HG02840 (cell line): ENCODE measurements around the gene PLA2G4E.

Experiments
- ATAC-seq: cut with Tn5 transposase; IDR thresholded peaks from one replicate; pipeline ENCODE4 v1.9.1; 2021; ENCODE audit warnings: mild to moderate bottlenecking, moderate library complexity, moderate number of reproducible peaks; ENCODE audit not compliant: unreplicated experiment, low FRiP score

Gene PLA2G4E

GRCh38 chr15:42031198-42031915 is 10.5 kb upstream of the PLA2G4E start:
- no peak for ATAC-seq

GRCh38 chr15:42027521-42027920 is 6.7 kb upstream of the PLA2G4E start:
- ATAC-seq = no peak

- no peak for ATAC-seq
Measured at GRCh38 chr15:42024303-42024702, 3.5 kb upstream of the PLA2G4E start.

- no peak for ATAC-seq
Measured at GRCh38 chr15:42021593-42021992, 751 bp upstream of the PLA2G4E start.

- no peak for ATAC-seq
Measured at GRCh38 chr15:42018306-42019224, 2.3 kb downstream of the PLA2G4E start.

GRCh38 chr15:42016971-42017370 is 3.9 kb downstream of the PLA2G4E start:
- ATAC-seq = no peak

- ATAC-seq = no peak
Measured at GRCh38 chr15:42014406-42014805, 6.4 kb downstream of the PLA2G4E start.

- no peak for ATAC-seq
Measured at GRCh38 chr15:42012928-42013482, 7.8 kb downstream of the PLA2G4E start.

GRCh38 chr15:42012241-42012640 is 8.6 kb downstream of the PLA2G4E start:
- ATAC-seq = no peak

- no peak for ATAC-seq
Measured at GRCh38 chr15:42011074-42011473, 9.8 kb downstream of the PLA2G4E start.

GRCh38 chr15:42010434-42010833 is 10.4 kb downstream of the PLA2G4E start:
- no peak for ATAC-seq

- ATAC-seq = no peak
Measured at GRCh38 chr15:42009474-42009873, 11.4 kb downstream of the PLA2G4E start.

- no peak for ATAC-seq
Measured at GRCh38 chr15:42009022-42009421, 11.8 kb downstream of the PLA2G4E start.

GRCh38 chr15:42007386-42007785 is 13.5 kb downstream of the PLA2G4E start:
- ATAC-seq = no peak

- ATAC-seq = no peak
Measured at GRCh38 chr15:42002333-42002732, 18.5 kb downstream of the PLA2G4E start.

GRCh38 chr15:42001236-42001635 is 19.6 kb downstream of the PLA2G4E start:
- no peak for ATAC-seq

GRCh38 chr15:41999290-42000285 is 21.3 kb downstream of the PLA2G4E start:
- ATAC-seq = no peak

- no peak for ATAC-seq
Measured at GRCh38 chr15:41997845-41998244, 23.0 kb downstream of the PLA2G4E start.

GRCh38 chr15:41996921-41997592 is 23.8 kb downstream of the PLA2G4E start:
- ATAC-seq = no peak

- no peak for ATAC-seq
Measured at GRCh38 chr15:41996376-41996775, 24.5 kb downstream of the PLA2G4E start.
